NCI-H748 (cell line): Measurements from ENCODE around the gene CPHXL2.

Experiments
- DNase-seq: peaks from one replicate; lab custom pipeline; 2025; ENCODE audit not compliant: unreplicated experiment; lab: John Stamatoyannopoulos, UW

The CPHXL2 gene

GRCh38 chr16:75676909-75677308 is at the start of gene CPHXL2:
Gene CPHXL2 (minus strand): TSS chr16:75677009. CDS start chr16:75676999, 10 bp downstream.
- DNase-seq: no peak

- DNase-seq: no peak
Observed at GRCh38 chr16:75726390-75726789, 49.6 kb upstream of the CPHXL2 start, which contains the start of gene CPHXL. Gene CPHXL (minus strand): TSS chr16:75726490. CDS start chr16:75726442, 48 bp downstream.

GRCh38 chr16:75718452-75718851 is 41.6 kb upstream of the CPHXL2 start:
- DNase-seq: no peak

- no peak for DNase-seq
Observed at GRCh38 chr16:75714661-75715060, 37.9 kb upstream of the CPHXL2 start.

- no peak for DNase-seq
Observed at GRCh38 chr16:75710344-75710743, 33.5 kb upstream of the CPHXL2 start.

- no peak for DNase-seq
Observed at GRCh38 chr16:75703306-75703705, 26.5 kb upstream of the CPHXL2 start.

GRCh38 chr16:75702242-75702641 is 25.4 kb upstream of the CPHXL2 start:
- no peak for DNase-seq

GRCh38 chr16:75701361-75701760 is 24.6 kb upstream of the CPHXL2 start, which contains the start of gene DUXB:
Gene DUXB (minus strand): TSS chr16:75701461. CDS start chr16:75701418, 43 bp downstream.
- DNase-seq: no peak

GRCh38 chr16:75697571-75697970 is 20.8 kb upstream of the CPHXL2 start:
- DNase-seq: no peak

- DNase-seq: no peak
Observed at GRCh38 chr16:75695708-75696107, 18.9 kb upstream of the CPHXL2 start.

GRCh38 chr16:75687361-75687760 is 10.6 kb upstream of the CPHXL2 start:
- DNase-seq: no peak

GRCh38 chr16:75682308-75682707 is 5.5 kb upstream of the CPHXL2 start:
- DNase-seq: no peak

- DNase-seq: no peak
Observed at GRCh38 chr16:75679366-75679765, 2.6 kb upstream of the CPHXL2 start.

- DNase-seq: no peak
Observed at GRCh38 chr16:75667503-75667902, 9.3 kb downstream of the CPHXL2 start.

- no peak for DNase-seq
Observed at GRCh38 chr16:75660726-75661302, 16.0 kb downstream of the CPHXL2 start.

GRCh38 chr16:75660321-75660720 is 16.5 kb downstream of the CPHXL2 start:
- DNase-seq: no peak

GRCh38 chr16:75658175-75658574 is 18.6 kb downstream of the CPHXL2 start:
- no peak for DNase-seq

- DNase-seq: no peak
Observed at GRCh38 chr16:75653922-75654321, 22.9 kb downstream of the CPHXL2 start.

- peak; percentile 67 for DNase-seq
Observed at GRCh38 chr16:75648265-75649076, 28.3 kb downstream of the CPHXL2 start.

- DNase-seq: peak; percentile 89
Observed at GRCh38 chr16:75647492-75648264, 29.1 kb downstream of the CPHXL2 start, which contains the start of the genes KARS1 and TERF2IP. Gene KARS1 (minus strand): TSS chr16:75647665. CDS start chr16:75647639, 26 bp downstream. Gene TERF2IP (plus strand): TSS chr16:75647773. CDS start chr16:75647883, 110 bp downstream.

GRCh38 chr16:75647112-75647491 is 29.7 kb downstream of the CPHXL2 start:
- DNase-seq: no peak
